HG03439 (cell line): ENCODE results near the gene ARSA.

Experiments used
- ATAC-seq: cut with Tn5 transposase; IDR thresholded peaks from one replicate; pipeline ENCODE4 v1.9.1; 2021; ENCODE audit warnings: mild to moderate bottlenecking, moderate library complexity; ENCODE audit not compliant: unreplicated experiment

ARSA gene

DNA sequence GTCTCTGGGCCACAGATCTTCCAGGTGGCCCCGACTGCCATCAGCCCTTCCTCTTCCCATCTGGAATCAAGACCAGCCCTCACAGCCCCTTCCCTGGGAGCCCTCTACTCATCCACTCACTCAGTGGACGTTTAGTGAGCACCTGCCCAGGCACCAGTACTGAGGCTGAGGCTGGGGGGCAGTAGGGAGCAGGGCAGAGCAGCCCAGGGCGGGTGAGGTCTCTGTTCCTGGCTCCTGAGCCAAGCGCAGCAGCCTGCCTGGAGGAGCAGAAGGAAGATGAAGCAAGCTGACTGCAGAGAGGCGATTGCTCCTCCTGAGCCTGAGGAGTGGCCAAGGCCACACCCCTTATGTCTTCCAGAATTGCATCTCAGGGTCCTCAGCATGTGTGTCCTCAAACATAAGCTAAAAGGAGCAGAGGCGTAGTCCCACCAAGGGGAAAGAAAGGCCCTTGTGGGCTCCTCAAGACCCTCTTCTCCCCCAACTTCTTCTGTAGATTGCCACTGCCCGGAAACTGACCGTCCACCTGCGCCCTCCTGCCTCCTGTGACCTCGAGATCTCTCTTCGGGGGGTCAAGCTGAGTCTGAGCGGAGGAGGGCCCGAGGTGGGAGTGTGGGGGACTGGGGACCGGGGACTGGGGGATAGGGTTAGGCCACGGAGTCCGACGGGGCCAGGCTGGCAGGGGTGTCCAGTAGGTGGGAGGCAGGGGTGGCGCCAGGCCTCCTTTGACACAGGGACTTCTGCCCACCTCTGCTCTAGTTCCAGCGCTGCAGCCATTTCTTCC, 21.6 kb downstream of the ARSA start:
- no peak for ATAC-seq

DNA sequence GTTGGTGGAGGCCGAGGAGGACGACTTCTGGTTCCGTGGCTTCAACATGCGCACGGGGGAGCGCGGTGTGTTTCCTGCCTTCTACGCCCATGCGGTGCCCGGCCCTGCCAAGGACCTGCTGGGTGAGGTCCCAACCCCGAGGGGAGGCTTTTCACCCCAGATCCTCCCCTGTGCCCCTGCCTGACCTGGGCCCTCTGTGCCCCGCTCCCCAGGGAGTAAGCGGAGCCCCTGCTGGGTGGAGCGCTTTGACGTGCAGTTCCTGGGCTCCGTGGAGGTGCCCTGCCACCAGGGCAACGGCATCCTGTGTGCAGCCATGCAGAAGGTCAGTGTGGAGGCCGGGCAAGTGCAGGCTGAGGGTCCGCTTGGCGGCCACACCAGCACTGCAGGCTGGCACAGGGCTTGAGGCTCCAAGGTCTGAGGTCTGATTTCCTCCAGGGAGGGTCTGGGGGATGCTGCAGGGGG, 22.3 kb downstream of the ARSA start:
- no peak for ATAC-seq

DNA sequence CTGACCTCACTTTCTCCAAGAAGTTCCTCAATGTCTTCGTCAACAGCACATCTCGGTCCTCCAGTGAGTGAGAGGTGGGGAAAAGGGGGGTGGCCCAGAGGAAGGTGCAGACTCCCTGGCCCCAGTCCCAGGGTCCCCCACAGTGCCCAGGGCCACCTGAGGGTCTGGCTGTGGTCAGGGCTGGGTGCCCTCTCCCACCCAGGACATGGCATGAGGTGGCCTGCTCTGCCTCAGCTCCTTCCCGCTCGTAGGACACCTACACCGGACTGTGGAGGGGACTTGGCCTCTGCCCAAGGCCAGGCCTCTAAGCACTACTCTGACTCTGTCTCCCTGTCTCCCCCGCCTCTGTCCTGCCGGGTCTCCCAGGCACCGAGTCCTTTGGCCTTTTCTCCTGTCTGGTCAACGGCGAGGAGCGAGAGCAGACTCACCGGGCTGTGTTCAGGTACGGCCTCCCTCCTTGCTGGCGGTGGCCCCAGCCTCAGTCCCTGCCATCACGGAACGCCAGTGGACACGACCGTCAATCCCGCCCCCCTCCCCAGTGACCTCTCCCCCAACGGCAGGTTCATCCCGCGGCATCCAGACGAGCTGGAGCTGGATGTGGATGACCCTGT, 22.8 kb downstream of the ARSA start:
- ATAC-seq: no peak

DNA sequence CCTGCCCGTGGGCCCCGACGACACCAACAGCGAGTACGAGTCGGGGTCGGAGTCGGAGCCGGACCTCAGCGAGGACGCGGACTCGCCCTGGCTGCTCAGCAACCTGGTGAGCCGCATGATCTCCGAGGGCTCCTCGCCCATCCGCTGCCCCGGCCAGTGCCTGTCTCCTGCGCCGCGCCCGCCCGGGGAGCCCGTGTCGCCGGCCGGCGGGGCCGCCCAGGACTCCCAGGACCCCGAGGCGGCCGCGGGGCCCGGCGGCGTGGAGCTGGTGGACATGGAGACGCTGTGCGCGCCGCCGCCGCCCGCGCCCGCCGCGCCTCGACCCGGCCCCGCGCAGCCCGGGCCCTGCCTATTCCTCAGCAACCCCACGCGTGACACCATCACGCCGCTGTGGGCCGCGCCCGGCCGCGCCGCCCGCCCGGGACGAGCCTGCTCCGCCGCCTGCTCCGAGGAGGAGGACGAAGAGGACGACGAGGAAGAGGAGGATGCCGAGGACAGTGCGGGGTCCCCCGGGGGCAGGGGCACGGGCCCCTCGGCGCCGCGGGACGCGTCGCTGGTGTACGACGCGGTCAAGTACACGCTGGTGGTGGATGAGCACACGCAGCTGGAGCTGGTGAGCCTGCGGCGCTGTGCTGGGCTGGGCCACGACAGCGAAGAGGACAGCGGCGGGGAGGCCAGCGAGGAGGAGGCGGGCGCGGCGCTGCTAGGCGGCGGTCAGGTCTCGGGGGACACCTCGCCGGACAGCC, 23.5 kb downstream of the ARSA start:
- ATAC-seq: no peak

DNA sequence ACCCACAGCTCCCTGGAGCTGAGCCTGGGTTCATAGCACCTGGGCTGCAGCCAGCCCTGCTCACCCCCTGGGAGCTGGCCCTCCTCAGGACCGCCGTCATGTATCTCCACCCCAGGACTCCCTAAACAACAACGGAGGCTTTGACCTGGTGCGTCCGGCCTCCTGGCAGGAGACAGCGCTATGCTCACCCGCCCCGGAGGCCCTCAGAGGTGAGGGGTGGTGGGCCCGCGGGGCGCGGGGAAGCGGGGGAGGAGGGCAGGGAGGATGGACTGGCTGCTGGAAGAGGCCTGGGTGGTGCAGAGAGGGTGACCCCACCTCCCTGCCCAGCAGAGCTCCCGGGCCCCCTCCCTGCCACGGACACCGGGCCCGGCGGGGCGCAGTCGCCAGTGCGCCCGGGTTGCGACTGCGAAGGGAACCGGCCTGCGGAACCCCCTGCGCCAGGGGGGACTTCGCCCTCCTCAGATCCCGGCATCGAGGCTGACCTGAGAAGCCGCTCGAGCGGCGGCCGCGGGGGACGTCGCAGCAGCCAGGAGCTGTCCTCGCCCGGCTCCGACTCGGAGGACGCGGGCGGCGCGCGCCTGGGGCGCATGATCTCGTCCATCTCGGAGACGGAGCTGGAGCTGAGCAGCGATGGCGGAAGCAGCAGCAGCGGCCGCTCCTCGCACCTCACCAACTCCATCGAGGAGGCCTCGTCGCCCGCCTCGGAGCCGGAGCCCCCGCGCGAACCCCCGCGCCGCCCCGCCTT, 24.3 kb downstream of the ARSA start:
- ATAC-seq: no peak

DNA sequence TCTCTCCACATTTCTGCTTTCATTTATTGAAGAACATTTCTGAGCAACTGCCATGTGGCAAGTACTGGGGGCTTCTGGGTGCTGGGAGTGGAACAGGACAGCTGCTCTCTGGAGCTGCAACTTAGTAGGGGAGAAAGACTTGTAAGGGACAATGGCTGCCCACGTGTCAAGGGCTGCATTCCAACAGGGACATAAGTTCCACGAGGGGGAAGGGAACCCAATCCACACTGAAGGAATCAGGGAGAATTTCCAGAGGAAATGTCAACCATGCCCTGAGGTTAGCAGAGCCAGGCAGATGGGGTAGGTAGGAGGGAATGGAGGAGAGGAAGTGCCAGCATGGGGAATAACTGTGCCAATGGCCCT, 25.6 kb downstream of the ARSA start:
- ATAC-seq: no peak

DNA sequence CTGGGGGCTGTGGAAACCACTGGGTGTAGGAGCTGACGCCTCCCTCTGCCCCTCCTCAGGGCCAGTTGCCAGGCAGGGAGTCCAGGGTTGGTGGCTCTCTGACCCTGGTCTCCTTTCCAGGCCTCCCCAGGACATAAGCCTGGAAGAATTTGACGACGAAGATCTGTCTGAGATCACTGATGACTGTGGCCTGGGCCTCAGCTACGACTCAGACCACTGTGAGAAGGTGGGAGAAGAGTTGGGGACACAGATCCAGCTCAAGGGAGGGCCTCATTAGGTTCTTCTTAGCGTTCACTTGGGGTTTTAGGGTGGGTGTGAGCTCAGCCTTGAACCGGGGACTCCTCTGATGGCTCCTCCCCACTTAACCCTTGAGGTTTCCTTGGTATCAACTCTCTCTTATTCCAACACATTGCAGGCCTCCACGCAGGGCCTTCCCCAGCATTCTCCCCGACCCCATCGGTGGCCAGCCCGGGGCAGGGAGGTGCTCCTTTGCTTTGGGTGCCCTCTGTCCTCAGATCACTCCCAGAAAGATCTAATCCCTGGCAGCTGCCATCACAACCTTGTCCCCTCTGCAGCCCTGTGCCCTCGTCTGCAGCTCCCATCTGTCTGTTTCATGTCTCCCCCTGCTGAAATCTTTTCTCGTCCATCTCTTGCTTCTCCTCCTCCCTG, 26.1 kb downstream of the ARSA start:
- ATAC-seq: no peak

DNA sequence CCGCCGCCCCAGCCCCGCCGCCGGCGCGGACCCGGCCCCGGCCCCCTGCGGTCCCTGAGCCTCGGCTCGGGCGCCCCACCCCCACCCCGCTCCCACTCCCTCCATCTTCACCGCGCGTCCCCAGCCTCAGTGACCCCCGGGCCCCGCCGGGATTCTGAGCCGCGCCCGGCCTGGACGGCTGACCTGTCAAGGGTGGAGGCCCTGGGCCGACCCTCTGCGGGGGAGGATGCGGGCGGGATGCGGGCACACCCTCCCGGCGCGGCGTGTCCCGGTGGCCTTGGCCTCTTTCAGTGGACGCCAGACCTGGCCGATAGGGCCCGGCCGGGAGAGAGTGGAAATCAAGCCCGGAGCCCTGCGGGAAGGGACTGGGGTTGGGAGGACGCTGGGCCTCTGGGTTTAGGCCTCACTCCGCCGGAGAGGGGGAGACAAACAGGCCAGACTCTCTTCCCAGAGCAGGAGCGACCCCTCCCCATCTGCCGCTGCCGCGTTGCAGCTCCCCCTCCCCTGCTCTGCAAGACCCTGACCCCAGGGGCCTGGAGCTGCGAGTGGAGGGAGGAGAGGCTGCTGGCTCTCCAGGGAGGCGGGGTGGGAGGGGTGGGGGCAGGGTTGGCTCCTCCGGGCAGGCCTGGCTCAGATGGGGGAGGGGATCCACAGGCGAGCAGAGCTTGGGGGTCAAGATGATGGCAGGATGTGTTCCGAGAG, 26.8 kb downstream of the ARSA start:
- no peak for ATAC-seq

DNA sequence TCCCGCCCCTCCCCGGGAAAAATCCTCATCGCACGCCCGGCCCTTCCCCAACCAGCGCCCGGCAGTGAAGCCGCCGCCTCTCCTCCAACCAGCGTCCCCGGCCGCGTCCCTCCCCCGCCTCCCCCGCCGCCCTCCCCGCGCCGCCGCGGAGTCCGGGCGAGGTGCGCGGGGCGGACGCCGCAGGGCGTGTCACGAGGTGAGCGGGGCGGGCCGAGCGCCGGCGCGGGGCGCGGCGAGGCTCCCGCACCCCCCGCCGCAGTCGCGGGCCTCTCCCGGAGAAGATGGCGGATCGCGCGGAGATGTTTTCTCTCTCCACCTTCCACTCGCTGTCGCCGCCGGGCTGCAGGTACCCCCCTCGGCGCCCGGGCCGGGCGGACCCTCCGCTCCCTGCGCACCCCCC, 27.4 kb downstream of the ARSA start, which contains the start of gene MAPK8IP2:
MAPK8IP2 (plus strand) TSS at position 256 of the 400 bp plus-strand sequence; CDS start at position 282, 26 bp downstream.
- no peak for ATAC-seq

DNA sequence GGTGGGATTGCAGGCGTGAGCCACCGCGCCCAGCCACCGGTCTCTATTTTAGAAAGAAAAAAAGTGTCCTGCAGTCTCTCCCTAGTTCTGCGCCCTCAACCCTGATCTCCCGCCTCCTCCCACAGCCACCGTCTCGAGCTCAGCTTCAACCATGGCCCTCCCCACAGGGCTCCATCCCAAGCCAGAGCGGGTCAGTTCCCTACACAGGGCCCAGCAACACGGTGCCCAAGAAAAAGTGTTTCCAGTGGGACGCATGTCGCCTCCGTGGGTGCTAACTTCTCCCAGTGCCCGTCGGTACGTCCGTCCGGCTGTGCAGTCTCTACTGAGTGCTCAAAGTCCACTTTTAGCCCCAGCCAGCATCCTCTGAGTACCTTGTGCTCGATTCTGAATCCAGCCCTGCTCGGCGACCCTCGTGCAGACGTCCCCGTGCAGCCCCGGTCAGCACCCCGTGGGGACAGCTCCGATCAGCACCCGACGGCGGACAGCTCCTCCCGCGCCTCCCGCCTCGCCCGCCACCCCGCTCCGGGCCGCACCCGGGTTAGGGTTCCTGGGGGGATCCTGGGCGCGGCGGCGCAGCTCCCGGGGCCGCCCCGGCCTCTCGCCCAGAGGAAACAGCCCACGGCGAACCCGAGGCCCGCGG, 28.0 kb downstream of the ARSA start:
- ATAC-seq: no peak

DNA sequence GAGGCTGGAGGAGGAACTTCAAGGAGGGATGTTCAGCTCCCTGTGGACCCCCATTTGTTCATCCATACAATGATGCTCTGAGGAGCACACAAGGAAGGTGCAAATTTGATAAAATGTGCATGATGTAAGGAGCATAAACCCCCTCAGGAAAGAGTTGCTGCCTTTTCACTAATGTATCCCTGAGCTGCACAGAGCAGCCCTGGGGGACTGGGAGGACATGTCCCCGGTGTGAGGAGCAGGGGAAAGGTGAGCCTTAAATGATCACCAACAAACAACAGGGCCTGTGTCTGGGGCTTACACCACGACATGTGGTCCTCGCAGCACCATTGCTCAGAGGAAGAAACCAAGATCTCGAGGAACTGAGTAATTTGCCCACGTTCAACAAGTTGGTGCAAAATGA, 30.9 kb downstream of the ARSA start:
- ATAC-seq: no peak

DNA sequence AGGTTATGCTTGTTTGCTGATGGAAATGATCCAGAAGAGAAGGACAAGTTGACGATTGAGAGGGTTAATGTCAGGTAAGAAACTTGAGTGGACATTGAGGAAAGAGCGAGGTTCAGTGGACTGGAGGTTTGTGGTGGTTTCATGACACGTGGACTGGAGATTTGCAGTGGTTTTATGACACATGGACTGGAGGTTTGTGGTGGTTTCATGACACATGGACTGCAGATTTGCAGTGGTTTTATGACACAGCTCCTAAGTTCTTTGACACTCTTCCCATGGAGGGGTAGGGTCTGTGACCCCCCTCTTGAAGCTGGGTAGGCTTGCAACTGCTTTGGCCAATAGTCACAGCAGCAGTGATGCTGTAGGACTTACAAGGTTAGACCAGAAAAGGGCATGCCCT, 32.8 kb downstream of the ARSA start:
- ATAC-seq: no peak

DNA sequence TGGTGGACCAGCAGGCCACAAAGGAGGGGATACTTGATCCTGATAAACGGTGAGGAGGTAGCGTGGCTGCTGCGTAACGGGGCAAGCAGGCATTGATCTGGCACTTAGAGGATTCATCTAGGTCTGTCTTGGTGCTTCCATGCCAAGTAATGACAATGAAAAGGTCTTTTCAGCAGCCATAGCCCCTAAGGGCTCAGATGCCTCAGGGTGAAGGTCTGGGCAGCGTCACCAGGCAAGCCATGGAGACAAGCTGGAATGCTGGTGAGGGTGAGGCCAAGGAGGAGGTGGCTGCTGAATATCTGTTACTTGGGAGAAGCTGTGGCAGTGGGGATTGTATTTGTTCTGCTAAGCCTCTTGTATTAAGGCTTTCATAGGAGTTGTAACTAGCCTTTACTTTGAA, 40.5 kb downstream of the ARSA start:
- ATAC-seq: no peak

DNA sequence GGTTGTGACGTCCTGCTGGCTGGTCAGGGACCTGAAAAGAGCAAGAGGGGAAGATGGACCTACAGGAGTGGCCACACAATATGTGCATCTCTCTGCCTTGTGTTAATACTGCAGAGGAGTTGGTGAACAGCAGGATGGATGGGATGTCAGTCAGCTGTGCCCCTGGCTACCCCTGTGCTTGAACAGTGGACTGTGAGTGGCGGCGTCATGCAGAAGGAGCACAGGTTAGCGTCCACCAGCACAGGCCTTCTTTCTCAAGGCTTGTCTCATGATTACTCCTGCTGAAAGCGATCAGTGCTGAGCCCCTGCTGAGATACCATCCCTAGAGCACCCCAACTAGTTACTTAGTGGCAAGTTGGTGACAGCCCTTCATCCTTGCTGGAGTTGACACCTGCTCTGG, 41.5 kb downstream of the ARSA start:
- no peak for ATAC-seq

DNA sequence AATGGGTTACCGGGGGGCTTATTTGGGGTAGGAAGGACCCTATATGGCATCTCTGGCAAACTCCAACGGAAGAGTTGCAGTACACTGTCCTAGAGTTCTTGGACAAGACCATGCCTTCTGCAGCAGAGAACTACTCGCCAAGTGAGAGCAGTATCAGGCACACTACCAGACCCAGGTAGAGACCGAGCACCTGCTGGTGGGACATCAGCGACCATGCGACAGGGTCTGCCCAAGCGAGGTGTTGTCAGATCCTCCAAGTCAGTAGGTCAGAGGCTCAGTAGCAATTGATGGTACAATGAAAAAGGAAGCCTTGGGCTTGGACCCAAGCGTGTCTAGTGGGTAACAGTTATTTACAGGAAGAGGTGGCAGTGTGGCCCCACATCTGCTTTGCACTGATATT, 42.2 kb downstream of the ARSA start:
- no peak for ATAC-seq

DNA sequence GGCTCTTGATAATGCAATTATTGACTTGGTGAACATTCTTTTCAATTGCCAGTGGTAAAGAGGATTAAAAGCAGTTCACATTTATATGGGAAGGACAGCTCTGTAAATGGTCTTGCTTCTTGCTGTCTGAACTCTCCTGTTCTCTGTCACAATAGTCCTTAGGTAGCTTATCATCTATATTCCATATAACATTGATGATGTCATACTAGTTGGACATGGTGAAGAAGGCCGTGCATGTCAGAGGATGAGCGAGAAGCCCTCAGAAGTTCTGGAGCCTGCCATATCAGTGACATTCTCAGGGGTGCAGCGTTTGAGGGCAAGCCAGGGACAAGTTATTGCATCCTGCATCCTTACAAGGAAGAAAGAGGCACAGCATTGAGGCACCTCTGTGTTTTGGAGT, 42.7 kb downstream of the ARSA start:
- no peak for ATAC-seq

DNA sequence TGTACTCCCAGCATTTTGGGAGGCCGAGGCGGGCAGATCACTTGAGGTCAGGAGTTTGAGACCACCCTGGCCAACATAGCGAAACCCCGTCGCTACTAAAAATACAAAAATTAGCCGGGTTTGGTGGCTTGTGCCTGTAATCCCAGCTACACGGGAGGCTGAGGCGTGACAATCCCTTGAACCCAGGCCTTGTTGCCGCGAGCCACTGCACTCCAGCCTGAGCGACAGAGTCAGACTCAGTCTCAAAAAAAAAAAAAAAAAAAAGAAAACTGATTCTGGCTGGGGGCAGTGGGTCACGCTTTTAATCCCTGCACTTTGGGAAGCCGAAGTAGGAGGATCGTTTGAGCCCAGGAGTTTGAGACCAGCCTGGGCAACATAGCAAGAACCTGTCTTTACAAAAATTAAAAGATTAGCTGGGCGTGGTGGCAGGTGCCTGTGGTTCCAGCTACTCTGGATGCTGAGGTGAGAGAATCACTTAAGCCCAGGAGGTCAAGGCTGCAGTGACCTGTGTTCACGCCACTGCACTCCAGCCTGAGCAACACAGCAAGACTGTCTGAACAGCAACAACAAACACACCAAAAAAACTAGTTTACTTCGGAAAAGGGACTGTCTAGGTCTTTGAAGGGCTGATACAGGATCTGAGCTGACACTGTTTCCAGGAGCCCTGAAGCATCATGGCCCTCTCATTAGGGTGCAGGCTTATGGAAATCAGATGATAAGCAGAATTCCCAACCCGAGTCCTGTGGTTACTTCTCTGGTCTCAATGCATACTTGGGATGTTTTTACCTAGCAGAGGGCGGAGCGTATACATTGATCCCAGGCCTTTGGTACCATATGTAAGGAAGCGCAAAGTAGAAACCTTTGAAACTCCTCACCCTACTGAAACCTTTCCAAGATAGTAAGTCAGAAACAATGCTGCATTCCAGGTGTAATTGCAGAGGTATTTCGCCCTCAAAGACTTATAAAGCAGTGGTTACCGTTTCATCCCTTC, 43.6 kb downstream of the ARSA start:
- no peak for ATAC-seq

DNA sequence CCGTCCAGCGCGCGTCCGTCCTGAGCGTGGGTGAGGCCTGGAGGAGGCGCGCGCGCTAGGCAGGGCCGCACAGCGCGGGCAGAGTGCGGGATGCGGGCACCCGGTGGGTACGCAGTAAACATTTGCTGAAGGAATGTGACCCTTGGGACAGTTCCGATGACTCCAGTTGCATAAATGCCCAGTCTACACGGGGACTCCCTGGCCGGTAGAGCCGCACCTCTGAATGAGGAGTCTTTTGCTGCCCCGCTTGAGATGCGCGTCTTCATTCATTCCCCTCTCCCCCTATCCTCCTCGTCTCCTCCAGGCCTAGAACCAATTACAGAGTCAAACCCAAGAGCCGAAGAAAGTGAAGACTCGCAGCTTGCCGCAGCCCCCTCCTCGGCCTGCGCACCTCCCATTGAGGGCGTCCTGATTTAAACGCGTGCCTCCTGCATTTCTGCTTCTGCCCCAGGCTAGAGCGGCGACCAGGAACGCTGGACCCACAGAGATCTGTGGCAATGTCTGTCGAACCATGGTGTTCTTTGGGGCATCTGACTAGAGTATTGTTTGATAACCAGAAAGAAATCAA, 44.6 kb downstream of the ARSA start:
- ATAC-seq: no peak
